ENCODE results near the gene SIK3.

Gene SIK3

DNA sequence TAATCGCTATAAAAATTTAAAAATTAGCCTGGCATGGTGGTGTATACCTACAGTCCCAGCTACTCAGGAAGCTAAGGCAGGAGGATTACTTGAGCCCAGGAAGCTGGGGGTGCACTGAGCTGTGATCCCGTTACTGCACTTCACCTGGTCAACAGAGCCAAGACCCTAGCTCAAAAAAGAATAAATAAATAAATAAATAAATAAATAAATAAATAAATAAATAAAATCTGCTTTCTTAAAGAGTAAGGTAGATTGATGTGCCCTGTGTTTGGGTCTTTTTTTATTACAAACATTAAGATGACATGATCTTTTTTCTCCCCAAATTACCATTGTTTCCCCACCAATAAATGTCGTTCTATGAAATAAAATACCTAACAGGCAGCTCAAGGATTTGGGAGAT lies 146.5 kb downstream of the SIK3 start:
- in situ Hi-C loops (cut with HindIII; ENCODE audit: low sequenced_read_pairs), result no loop called here
- no peak for DNase-seq (ENCODE audit: low read depth, low spot score)
- TF ChIP-seq, protein P1, sequence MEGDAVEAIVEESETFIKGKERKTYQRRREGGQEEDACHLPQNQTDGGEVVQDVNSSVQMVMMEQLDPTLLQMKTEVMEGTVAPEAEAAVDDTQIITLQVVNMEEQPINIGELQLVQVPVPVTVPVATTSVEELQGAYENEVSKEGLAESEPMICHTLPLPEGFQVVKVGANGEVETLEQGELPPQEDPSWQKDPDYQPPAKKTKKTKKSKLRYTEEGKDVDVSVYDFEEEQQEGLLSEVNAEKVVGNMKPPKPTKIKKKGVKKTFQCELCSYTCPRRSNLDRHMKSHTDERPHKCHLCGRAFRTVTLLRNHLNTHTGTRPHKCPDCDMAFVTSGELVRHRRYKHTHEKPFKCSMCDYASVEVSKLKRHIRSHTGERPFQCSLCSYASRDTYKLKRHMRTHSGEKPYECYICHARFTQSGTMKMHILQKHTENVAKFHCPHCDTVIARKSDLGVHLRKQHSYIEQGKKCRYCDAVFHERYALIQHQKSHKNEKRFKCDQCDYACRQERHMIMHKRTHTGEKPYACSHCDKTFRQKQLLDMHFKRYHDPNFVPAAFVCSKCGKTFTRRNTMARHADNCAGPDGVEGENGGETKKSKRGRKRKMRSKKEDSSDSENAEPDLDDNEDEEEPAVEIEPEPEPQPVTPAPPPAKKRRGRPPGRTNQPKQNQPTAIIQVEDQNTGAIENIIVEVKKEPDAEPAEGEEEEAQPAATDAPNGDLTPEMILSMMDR (IDR thresholded peaks at IDR 0.05; ENCODE audit: low read depth, low read length), result no peak
- no peak overlapping the region for H3K4me3 ChIP-seq (ENCODE audit: low read depth, low read length)

GRCh38 chr11:116950210-116950609 lies 148.0 kb downstream of the SIK3 start:
- TF ChIP-seq, protein P1 (IDR thresholded peaks at IDR 0.05; ENCODE audit: low read depth, low read length), result no peak
- no peak overlapping the region for H3K4me3 ChIP-seq (ENCODE audit: low read depth, low read length)
- DNase-seq (ENCODE audit: low read depth, low spot score), result no peak
- in situ Hi-C loops (cut with HindIII; ENCODE audit: low sequenced_read_pairs), result no loop called here

DNA sequence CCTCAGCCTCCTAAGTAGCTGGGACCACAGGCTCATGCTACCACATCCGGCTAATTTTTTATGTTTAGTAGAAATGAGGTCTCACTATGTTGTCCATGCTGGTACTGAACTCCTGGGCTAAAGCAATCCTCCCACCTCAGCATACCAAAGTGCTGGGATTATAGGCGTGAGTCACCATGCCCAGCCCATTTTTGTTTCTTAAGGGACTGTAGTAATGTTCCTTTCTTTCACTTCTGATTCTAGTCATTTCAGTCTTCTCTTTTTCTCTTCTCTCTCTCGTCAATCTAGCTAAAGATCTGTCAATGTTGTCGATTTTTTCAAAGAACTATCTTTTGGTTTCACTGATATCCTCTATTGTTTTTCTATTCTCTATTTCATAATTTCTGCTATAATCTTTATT lies 149.8 kb downstream of the SIK3 start:
- peak; percentile 19 for DNase-seq (ENCODE audit: low read depth, low spot score)
- H3K4me3 ChIP-seq (ENCODE audit: low read depth, low read length), result no peak overlapping the region
- in situ Hi-C loops (cut with HindIII; ENCODE audit: low sequenced_read_pairs), result no loop called here
- TF ChIP-seq, protein P1 (IDR thresholded peaks at IDR 0.05; ENCODE audit: low read depth, low read length), result no peak

- DNase-seq (ENCODE audit: low read depth, low spot score), result peak; percentile 40
- TF ChIP-seq, protein P1 (IDR thresholded peaks at IDR 0.05; ENCODE audit: low read depth, low read length), result no peak
- no peak overlapping the region for H3K4me3 ChIP-seq (ENCODE audit: low read depth, low read length)
- in situ Hi-C loops (cut with HindIII; ENCODE audit: low sequenced_read_pairs), result no loop called here
These were observed 151.8 kb downstream of the SIK3 start for GRCh38 chr11:116946414-116946813.

DNA sequence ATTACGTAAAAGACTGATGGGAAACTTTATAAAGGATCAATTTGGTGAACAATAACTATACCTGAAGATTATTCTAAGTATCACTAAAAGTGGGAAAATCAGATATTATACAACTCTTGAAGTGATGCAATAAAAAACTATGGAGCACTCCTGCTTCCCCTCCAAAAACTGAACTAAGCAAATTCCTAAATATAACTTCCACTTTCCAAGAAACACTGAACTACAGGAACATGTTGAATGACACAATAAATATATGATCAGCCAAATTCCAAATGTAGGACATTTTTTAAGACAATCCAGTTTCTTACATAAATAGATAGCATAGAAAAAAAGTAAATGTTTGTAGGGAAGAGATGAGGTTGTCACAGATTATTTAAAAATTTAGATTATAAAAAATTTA lies 158.7 kb downstream of the SIK3 start:
- in situ Hi-C loops (cut with HindIII; ENCODE audit: low sequenced_read_pairs), result no loop called here
- TF ChIP-seq, protein P1 (IDR thresholded peaks at IDR 0.05; ENCODE audit: low read depth, low read length), result no peak
- no peak overlapping the region for H3K4me3 ChIP-seq (ENCODE audit: low read depth, low read length)
- DNase-seq (ENCODE audit: low read depth, low spot score), result no peak

- no peak overlapping the region for H3K4me3 ChIP-seq (ENCODE audit: low read depth, low read length)
- no peak for DNase-seq (ENCODE audit: low read depth, low spot score)
- in situ Hi-C loops (cut with HindIII; ENCODE audit: low sequenced_read_pairs), result no loop called here
- TF ChIP-seq, protein P1 (IDR thresholded peaks at IDR 0.05; ENCODE audit: low read depth, low read length), result no peak
These were observed 159.7 kb downstream of the SIK3 start for GRCh38 chr11:116938471-116939070.
